Heart left ventricle (tissue), 16 donors: ENCODE measurements around the gene ASB15. TPM values are rescaled to one million over a fixed set of nuclear protein-coding genes. Genes with fewer than 3 reads are reported as not detected.
A peak's percentile ranks its signal among the peaks of the same experiment; 100 is the strongest.

Experiments used
- ATAC-seq, 4 donors: fragments of 200-7000 bp; cut with Tn5 transposase; one replicate each; pipeline ENCODE4 v1.9.1; 2020 to 2022; ENCODE audit warnings: moderate library complexity in 4 of 4, mild to moderate bottlenecking in 3 of 4, moderate number of reproducible peaks in 1 of 4
- DNase-seq, 5 donors: peaks; one replicate each; pipeline ENCODE4 v3.0.0-alpha.2; 2020
- H3K27ac ChIP-seq, 12 donors: fragments of 200-600 bp; sonication (generic) in 4 of 12; one replicate each; pipeline versions ENCODE4 v1.5.0 to v1.8.0; 2016 to 2022; ENCODE audit warnings: mild to moderate bottlenecking in 2 of 12
- H3K27me3 ChIP-seq, 9 donors: fragments of 200-600 bp; sonication (generic) in 2 of 9; one replicate each; pipeline versions ENCODE4 v1.5.1 to v1.8.0; 2016 to 2022; ENCODE audit warnings: mild to moderate bottlenecking in 3 of 9
- H3K36me3 ChIP-seq, 9 donors: fragments of 200-600 bp; sonication (generic) in 2 of 9; one replicate each; pipeline versions ENCODE4 v1.5.0 to v1.8.0; 2018 to 2022; ENCODE audit warnings: mild to moderate bottlenecking in 2 of 9
- H3K4me1 ChIP-seq, 12 donors: fragments of 200-600 bp; sonication (generic) in 4 of 12; one replicate each; pipeline versions ENCODE4 v1.5.0 to v1.8.0; 2016 to 2022; ENCODE audit warnings: mild to moderate bottlenecking in 3 of 12
- H3K4me3 ChIP-seq, 12 donors: fragments of 200-600 bp; sonication (generic) in 4 of 12; one replicate each; pipeline versions ENCODE4 v1.5.0 to v1.8.0; 2017 to 2022; ENCODE audit warnings: mild to moderate bottlenecking in 9 of 12, moderate library complexity in 4 of 12
- H3K9me3 ChIP-seq, 12 donors: fragments of 200-600 bp; sonication (generic) in 4 of 12; one replicate each; pipeline versions ENCODE4 v1.5.0 to v1.8.0; 2016 to 2022; ENCODE audit warnings: mild to moderate bottlenecking in 1 of 12
- POLR2A ChIP-seq, 2 donors: fragments of 450-650 bp; IDR thresholded peaks; one replicate each; pipeline ENCODE4 v1.6.1; 2017; ENCODE audit warnings: antibody characterized with exemption in 2 of 2, mild to moderate bottlenecking in 2 of 2, moderate library complexity in 2 of 2
- WGBS, 4 donors: extraction: QIAGEN DNeasy Blood & Tissue Kit in 2 of 4; methylation state at CpG; one replicate each; pipeline versions ENCODE4 v1.1.5 to v1.1.7; 2013 to 2018; 5-methylcytosine and 5-hydroxymethylcytosine counted together
- intact Hi-C, 10 donors: fragments of 100-400 bp; cut with DNase I; formaldehyde crosslinking; loops; one replicate each; pipeline versions ENCODE4 v1.11.1 to v1.14.2; 2022
- polyA plus RNA-seq, 2 donors: library from polyadenylated mRNA; stranded (reverse); fragments of 200-250 nt; gene quantifications; one replicate each; pipeline ENCODE4 v1.2.3, GENCODE V29; 2013
- total RNA-seq, 9 donors: library from RNA; depleted of rRNA in 2 of 9; stranded (reverse); fragments of >200 nt in 2 of 9; fragmentation: NEBNext Ultra II Directional in 3 of 9; extraction: Animal tissue kit (Norgen Biotek cat#: 25700) in 3 of 9; gene quantifications; one replicate each; pipeline versions ENCODE4 v1.1.0 to v1.2.4, GENCODE V29; 2016 to 2023
- TF ChIP-seq, protein P1 (sequence below), 12 donors: fragments of 200-600 bp; sonication (generic) in 4 of 12; IDR thresholded peaks; one replicate each; pipeline versions ENCODE4 v1.5.0 to v1.8.0; 2018 to 2022; ENCODE audit warnings: antibody characterized with exemption in 12 of 12, mild to moderate bottlenecking in 5 of 12
- donor health status: ischemic (EF 13 %, LVEDD 7.1; RV severe dilation, severe dysfunction).
- donor health status: healthy with polysubstance abuse.
- donor health status: DM: no; HTN: yes; CAD: no.
- donor health status: DM: no; HTN: no; CAD: no.
- donor health status: ischemic (EF 25% LVEDD 6.9; RV normal size, moderate dysfunction).
- donor health status: ischemic (EF 25% LVEDD 5.7; RV mildly dilated, moderate dysfunction).
- donor health status: healthy.
- donor health status: DM: yes; HTN: yes; CAD: no.
- donor health status: ischemic (EF 35%, LVEDD 5.7; RV mildly dilated, moderate dysfunction).
- donor health status: nonischemic (EF 11% LVEDD 7.7; RV severe dilation, severe dysfunction).
- donor health status: DM: yes; HTN: yes; CAD: no.
- donor health status: PGD.
- donor health status: ischemic (EF 29% LVEDD 5.4; RV normal size, mild dysfunction).
- donor health status: nonischemic (EF 23%, LVEDD 6.1; RV moderate dilation, normal function).

The ASB15 gene
- total and polyA plus RNA-seq, 11 donors: 2.2 to 77.1 (median 34.9) TPM

DNA sequence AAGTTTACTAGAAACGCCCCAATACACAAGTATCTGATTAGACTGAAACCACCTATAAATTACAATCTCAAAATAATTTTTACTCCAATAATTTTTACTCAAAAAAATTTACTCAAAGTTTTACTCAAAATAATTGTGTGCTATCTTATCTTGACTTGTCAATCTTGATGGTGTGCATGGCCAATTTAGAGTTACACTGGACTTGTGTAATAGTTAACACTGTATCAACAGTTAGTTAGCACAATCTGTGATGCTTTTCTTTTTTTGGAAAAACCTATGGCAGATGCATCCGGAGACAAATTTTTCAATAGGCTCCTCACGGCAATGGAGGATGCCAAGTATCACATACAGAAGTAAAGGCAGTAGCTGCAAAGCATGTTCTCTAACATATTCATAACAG lies 79.0 kb downstream of the ASB15 start:
- 51 to 66% (median 58%) methylated on average over 3 of the region's 3 CpGs for WGBS, 4 donors
- Histone ChIP-seq H3K27ac (peak overlapping the region in 10 of 12 donors; percentile 24 to 79 (median 67)), H3K4me1 (peaks cover 0 to 54% (median 16%) of the 10 kb centered on the region in 12 donors), H3K9me3 (no peaks in the 10 kb centered on the region), H3K27me3 (no peaks in the 10 kb centered on the region), H3K36me3 (peaks cover 0 to 49% (median 28%) of the 10 kb centered on the region in 9 donors), H3K4me3 (no peak overlapping the region)
- ATAC-seq (no peak), DNase-seq (no peak)
- intact Hi-C loops: loop anchor here in 7 of 10 donors (5.0 to 10.0 kb wide), 7 partner anchors 43 to 192 kb away; partner anchors contain the start of gene WASL (in 2 of the 7)
- TF ChIP-seq POLR2A (IDR thresholded peaks at IDR 0.05): no peak
- TF ChIP-seq, protein P1, sequence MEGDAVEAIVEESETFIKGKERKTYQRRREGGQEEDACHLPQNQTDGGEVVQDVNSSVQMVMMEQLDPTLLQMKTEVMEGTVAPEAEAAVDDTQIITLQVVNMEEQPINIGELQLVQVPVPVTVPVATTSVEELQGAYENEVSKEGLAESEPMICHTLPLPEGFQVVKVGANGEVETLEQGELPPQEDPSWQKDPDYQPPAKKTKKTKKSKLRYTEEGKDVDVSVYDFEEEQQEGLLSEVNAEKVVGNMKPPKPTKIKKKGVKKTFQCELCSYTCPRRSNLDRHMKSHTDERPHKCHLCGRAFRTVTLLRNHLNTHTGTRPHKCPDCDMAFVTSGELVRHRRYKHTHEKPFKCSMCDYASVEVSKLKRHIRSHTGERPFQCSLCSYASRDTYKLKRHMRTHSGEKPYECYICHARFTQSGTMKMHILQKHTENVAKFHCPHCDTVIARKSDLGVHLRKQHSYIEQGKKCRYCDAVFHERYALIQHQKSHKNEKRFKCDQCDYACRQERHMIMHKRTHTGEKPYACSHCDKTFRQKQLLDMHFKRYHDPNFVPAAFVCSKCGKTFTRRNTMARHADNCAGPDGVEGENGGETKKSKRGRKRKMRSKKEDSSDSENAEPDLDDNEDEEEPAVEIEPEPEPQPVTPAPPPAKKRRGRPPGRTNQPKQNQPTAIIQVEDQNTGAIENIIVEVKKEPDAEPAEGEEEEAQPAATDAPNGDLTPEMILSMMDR (IDR thresholded peaks at IDR 0.05): no peak

DNA sequence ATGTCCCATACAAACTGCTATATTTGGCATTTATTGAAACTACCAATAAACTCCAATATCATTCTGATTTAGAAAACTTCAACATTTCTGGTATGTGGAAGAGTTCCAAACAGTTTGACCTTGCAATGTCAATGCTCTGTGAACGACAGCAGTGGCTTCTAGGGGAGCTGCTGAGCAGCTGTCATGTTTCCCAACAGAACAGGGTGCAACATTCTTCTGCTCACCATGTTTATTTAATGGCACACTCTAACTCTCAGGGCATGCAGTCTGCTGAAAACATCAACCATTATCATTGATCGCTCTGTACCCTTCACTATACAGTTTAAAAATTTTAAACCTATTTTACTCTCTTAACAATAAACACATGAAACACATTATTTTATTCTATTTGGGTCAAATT lies 79.9 kb downstream of the ASB15 start:
- WGBS, 4 donors: 29 to 42% (median 31%) methylated on average over 2 of the region's 2 CpGs
- peaks cover 0 to 46% (median 16%) of the 10 kb centered on the region in 12 donors for H3K4me1 ChIP-seq
- ATAC-seq: peak; percentile 83 to 89 (median 86)

DNA sequence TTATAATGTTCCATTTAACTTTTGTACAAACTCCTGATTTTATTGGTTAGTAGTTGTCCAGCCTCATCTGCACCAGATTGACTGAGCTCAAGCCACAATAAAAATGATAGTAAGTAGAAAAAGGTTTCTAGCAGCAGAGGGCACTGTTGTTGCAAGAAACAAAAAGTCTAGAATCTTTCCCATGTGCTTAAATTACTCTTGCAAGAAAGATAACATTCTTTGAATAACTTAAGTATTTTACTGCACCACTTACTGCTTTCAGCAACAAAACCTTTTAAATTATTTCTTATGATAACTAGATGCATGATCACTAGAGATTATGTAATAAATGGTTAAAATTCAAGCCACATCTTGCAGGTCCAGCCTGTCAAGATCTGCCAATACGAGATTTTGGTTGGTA lies 81.1 kb downstream of the ASB15 start:
- 58 to 76% (median 65%) methylated on average over 1 of the region's 1 CpG for WGBS, 4 donors
- H3K27ac ChIP-seq: peak overlapping the region in 3 of 12 donors; percentile 54 to 73 (median 61)
- peak in 2 of 4 donors; percentile 24 to 40 for ATAC-seq
- intact Hi-C loops: loop anchor here in 9 of 10 donors (2.0 to 10.0 kb wide), 8 partner anchors 45 to 190 kb away; partner anchors contain the start of gene WASL (in 2 of the 9)
- peaks cover 0 to 41% (median 16%) of the 10 kb centered on the region in 12 donors for H3K4me1 ChIP-seq
- DNase-seq: no peak
- no peak overlapping the region for H3K4me3 ChIP-seq
- TF ChIP-seq, protein P1 (IDR thresholded peaks at IDR 0.05): peak; percentile 31 to 70 (median 57)
- TF ChIP-seq POLR2A (IDR thresholded peaks at IDR 0.05): no peak
- H3K9me3 ChIP-seq: no peaks in the 10 kb centered on the region
- no peaks in the 10 kb centered on the region for H3K27me3 ChIP-seq
- H3K36me3 ChIP-seq: peaks cover 0 to 69% (median 42%) of the 10 kb centered on the region in 9 donors

More for the DNA sequence above, 79.9 kb downstream of the ASB15 start:
- no peak for TF ChIP-seq POLR2A (IDR thresholded peaks at IDR 0.05)
- TF ChIP-seq, protein P1 (IDR thresholded peaks at IDR 0.05): no peak
- Histone ChIP-seq H3K27ac (peak overlapping the region in 11 of 12 donors; percentile 24 to 79 (median 62)), H3K36me3 (peaks cover 0 to 58% (median 31%) of the 10 kb centered on the region in 9 donors), H3K4me3 (peak overlapping the region in 1 of 12 donors; percentile 2), H3K9me3 (no peaks in the 10 kb centered on the region), H3K27me3 (no peaks in the 10 kb centered on the region)
- DNase-seq: peak in 1 of 5 donors; percentile 57
- intact Hi-C loops: loop anchor here in 7 of 10 donors (5.0 to 10.0 kb wide), 7 partner anchors 44 to 191 kb away; partner anchors contain the start of gene WASL (in 2 of the 7)

DNA sequence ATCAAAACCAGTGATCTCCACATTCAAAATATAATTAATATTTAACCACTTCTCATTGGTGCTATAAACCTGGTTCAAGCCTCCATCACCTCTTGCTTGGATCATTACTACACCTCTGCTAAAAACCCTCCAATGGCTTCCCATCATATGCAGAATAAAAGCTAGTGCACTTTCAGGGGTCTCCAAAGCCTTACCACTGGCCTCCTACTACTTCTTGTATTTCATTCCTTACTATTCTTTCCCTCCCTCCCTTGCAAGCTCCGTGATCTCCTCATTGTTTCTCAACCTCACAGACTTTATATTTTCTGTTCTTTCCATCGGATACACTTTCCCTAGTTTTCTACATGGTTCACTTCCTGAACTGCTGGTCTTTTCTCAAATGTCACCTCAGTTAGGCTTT lies 85.5 kb downstream of the ASB15 start:
- intact Hi-C loops: loop anchor here in 4 of 10 donors (5.0 to 10.0 kb wide), 3 partner anchors 102 to 180 kb away; no protein-coding TSS in a partner anchor
- no peak overlapping the region for H3K27ac ChIP-seq
- ATAC-seq (no peak), DNase-seq (no peak)
- 93 to 98% (median 94%) methylated on average over 2 of the region's 2 CpGs for WGBS, 4 donors
- no peak overlapping the region for H3K4me3 ChIP-seq
- TF ChIP-seq POLR2A (IDR thresholded peaks at IDR 0.05): no peak
- TF ChIP-seq, protein P1 (IDR thresholded peaks at IDR 0.05): no peak
- peaks cover 0 to 94% (median 77%) of the 10 kb centered on the region in 9 donors for H3K36me3 ChIP-seq
- no peaks in the 10 kb centered on the region for H3K9me3 ChIP-seq
- peaks cover 0 to 11% (median 1%) of the 10 kb centered on the region in 12 donors for H3K4me1 ChIP-seq
- no peaks in the 10 kb centered on the region for H3K27me3 ChIP-seq
